GM21576 (cell line): Measurements from ENCODE around the gene ZNF18.

Experiments
- ATAC-seq: cut with Tn5 transposase; IDR thresholded peaks from one replicate; pipeline ENCODE4 v1.9.1; 2021; ENCODE audit warnings: mild to moderate bottlenecking, moderate library complexity; ENCODE audit not compliant: unreplicated experiment

ZNF18 gene

GRCh38 chr17:11997147-11997971, at the start of gene ZNF18:
ZNF18 (minus strand) TSS chr17:11997475; CDS start chr17:11992829, 4,646 bp downstream.
- peak; percentile 93 for ATAC-seq

GRCh38 chr17:12046786-12047185, 49.5 kb upstream of the ZNF18 start:
- no peak for ATAC-seq

GRCh38 chr17:12043702-12044101, 46.4 kb upstream of the ZNF18 start:
- ATAC-seq = no peak

- no peak for ATAC-seq
Measured at GRCh38 chr17:12041312-12041711, 44.0 kb upstream of the ZNF18 start.

GRCh38 chr17:12040478-12040877, 43.2 kb upstream of the ZNF18 start:
- no peak for ATAC-seq

GRCh38 chr17:12037970-12038369, 40.7 kb upstream of the ZNF18 start:
- ATAC-seq = no peak

- no peak for ATAC-seq
Measured at GRCh38 chr17:12035673-12036072, 38.4 kb upstream of the ZNF18 start.

GRCh38 chr17:12034538-12034937, 37.3 kb upstream of the ZNF18 start:
- ATAC-seq = no peak

- ATAC-seq = no peak
Measured at GRCh38 chr17:12028611-12029010, 31.3 kb upstream of the ZNF18 start.

GRCh38 chr17:12027658-12028057, 30.4 kb upstream of the ZNF18 start:
- ATAC-seq = no peak

- no peak for ATAC-seq
Measured at GRCh38 chr17:12024327-12024726, 27.1 kb upstream of the ZNF18 start.

- no peak for ATAC-seq
Measured at GRCh38 chr17:12022310-12022709, 25.0 kb upstream of the ZNF18 start.

- ATAC-seq = no peak
Measured at GRCh38 chr17:12021623-12022140, 24.4 kb upstream of the ZNF18 start.

- ATAC-seq = peak; percentile 88
Measured at GRCh38 chr17:12020642-12021622, 23.7 kb upstream of the ZNF18 start, which contains the start of gene MAP2K4. MAP2K4 (plus strand) TSS chr17:12020877; CDS start chr17:12020887, 10 bp downstream.

- ATAC-seq = no peak
Measured at GRCh38 chr17:12007466-12007865, 10.2 kb upstream of the ZNF18 start.

GRCh38 chr17:11999696-12000095, 2.4 kb upstream of the ZNF18 start:
- no peak for ATAC-seq

- ATAC-seq = no peak
Measured at GRCh38 chr17:11997972-11998233, 628 bp upstream of the ZNF18 start.

- ATAC-seq = peak; percentile 33
Measured at GRCh38 chr17:11996722-11997146, 541 bp downstream of the ZNF18 start.

- ATAC-seq = no peak
Measured at GRCh38 chr17:11991461-11991860, 5.8 kb downstream of the ZNF18 start.

- ATAC-seq = no peak
Measured at GRCh38 chr17:11990363-11990983, 6.8 kb downstream of the ZNF18 start.

GRCh38 chr17:11986942-11987329, 10.3 kb downstream of the ZNF18 start:
- ATAC-seq = no peak
